Right lobe of liver (tissue), 6 donors: ENCODE data around the gene CACNA2D2. TPM values are rescaled to one million over a fixed set of nuclear protein-coding genes. Genes with fewer than 3 reads are reported as not detected.

ENCODE experiments used
- ATAC-seq, 4 donors: fragments of 200-7000 bp; cut with Tn5 transposase; one replicate each; pipeline ENCODE4 v1.9.1; 2020; ENCODE audit warnings: mild to moderate bottlenecking in 4 of 4, moderate library complexity in 4 of 4
- DNase-seq, 3 donors: peaks; one replicate each; pipeline ENCODE4 v3.0.0-alpha.2; 2020
- H3K27ac ChIP-seq, 3 donors: fragments of 200-600 bp; one replicate each; pipeline ENCODE4 v1.8.0; 2022
- H3K27me3 ChIP-seq, 2 donors: fragments of 200-600 bp; one replicate each; pipeline ENCODE4 v1.8.0; 2022
- H3K36me3 ChIP-seq, 4 donors: fragments of 200-600 bp; sonication (generic) in 1 of 4; one replicate each; pipeline versions ENCODE4 v1.5.1 to v1.8.0; 2017 to 2022; ENCODE audit warnings: control low read depth in 1 of 4
- H3K4me1 ChIP-seq, 4 donors: fragments of 200-600 bp; sonication (generic) in 1 of 4; one replicate each; pipeline versions ENCODE4 v1.5.1 to v1.8.0; 2017 to 2022; ENCODE audit warnings: control low read depth in 1 of 4
- H3K4me3 ChIP-seq, 3 donors: fragments of 200-600 bp; one replicate each; pipeline ENCODE4 v1.8.0; 2022
- H3K9me3 ChIP-seq, 4 donors: fragments of 200-600 bp; sonication (generic) in 1 of 4; one replicate each; pipeline versions ENCODE4 v1.5.1 to v1.8.0; 2017 to 2022; ENCODE audit warnings: control low read depth in 1 of 4
- POLR2A ChIP-seq: fragments of 450-650 bp; IDR thresholded peaks from one replicate; pipeline ENCODE4 v1.6.1; 2017; ENCODE audit warnings: antibody characterized with exemption, mild to moderate bottlenecking
- WGBS: methylation state at CpG from one replicate; pipeline ENCODE4 v1.1.6; 2018; ENCODE audit warnings: low coverage, low lambda C conversion rate; ENCODE audit not compliant: insufficient coverage; ENCODE audit errors: missing lambda C conversion rate; 5-methylcytosine and 5-hydroxymethylcytosine counted together
- intact Hi-C, 2 donors: fragments of 100-400 bp; cut with DNase I; formaldehyde crosslinking; loops; one replicate each; pipeline versions ENCODE4 v1.11.2 to v1.14.1; 2022
- total RNA-seq, 6 experiments: library from RNA; depleted of rRNA in 2 of 6; stranded (reverse); fragments of >200 nt in 2 of 6; fragmentation: NEBNext Ultra II Directional in 3 of 6; extraction: Animal tissue kit (Norgen Biotek cat#: 25700) in 3 of 6; gene quantifications; one replicate each; pipeline versions ENCODE4 v1.1.0 to v1.2.4, GENCODE V29; 2016 to 2023
- TF ChIP-seq, protein P1 (sequence below), 4 donors: fragments of 200-600 bp in 3 of 4; fragments of 450-650 bp in 1 of 4; IDR thresholded peaks; one replicate each; pipeline versions ENCODE4 v1.5.1 to v1.8.0; 2016 to 2022; ENCODE audit warnings: antibody characterized with exemption in 4 of 4, mild to moderate bottlenecking in 2 of 4
- donor health status: DM: no; HTN: yes; CAD: no.
- donor health status: DM: no; HTN: no; CAD: no.
- donor health status: DM: no; HTN: no; CAD: no.
- donor health status: DM: no; HTN: yes; CAD: no.
- donor health status: DM: no; HTN: yes; CAD: no.

The CACNA2D2 gene
- total RNA-seq, 6 experiments from 2014 or later = 0.06 to 0.39 (median 0.26) TPM; not detected in 1

DNA sequence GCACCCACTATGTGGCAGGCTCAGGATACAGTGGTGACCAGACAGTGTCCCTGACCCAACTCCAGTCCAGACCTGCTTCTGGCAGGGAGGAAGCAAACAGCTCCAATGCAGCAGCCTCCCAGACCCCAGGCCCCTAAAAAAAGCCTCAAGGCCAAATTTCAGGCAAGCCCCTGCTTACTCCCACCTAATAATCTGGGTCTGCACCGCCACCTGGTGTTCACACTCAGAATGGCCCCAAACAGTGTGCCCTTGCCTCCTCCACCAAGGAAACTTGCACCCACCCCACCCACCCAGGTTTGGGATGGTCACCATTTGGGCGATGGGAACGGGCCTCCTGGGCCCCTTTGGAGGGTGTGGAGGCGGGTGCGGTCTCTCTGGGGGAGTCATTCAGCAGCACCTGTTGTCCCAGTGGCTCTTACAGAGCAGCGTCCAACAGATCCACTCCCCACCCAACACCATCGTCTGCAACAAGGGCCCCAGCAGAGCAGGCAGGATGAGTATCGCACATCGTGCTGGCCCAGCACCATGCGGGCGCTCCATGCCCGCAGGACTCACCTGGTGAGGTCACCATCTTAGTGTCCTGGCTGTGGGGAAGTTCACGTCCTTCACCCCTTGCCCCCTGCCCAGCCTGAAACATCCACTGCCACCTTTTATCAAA is 46.8 kb upstream of the CACNA2D2 start:
- DNase-seq = no peak
- peak; percentile 32 to 68 (median 60) for ATAC-seq
- Histone ChIP-seq H3K27me3 (no peaks in the 10 kb centered on the region), H3K9me3 (no peaks in the 10 kb centered on the region), H3K4me1 (no peaks in the 10 kb centered on the region), H3K36me3 (no peaks in the 10 kb centered on the region), H3K27ac (no peak overlapping the region), H3K4me3 (no peak overlapping the region)
- TF ChIP-seq, protein P1, sequence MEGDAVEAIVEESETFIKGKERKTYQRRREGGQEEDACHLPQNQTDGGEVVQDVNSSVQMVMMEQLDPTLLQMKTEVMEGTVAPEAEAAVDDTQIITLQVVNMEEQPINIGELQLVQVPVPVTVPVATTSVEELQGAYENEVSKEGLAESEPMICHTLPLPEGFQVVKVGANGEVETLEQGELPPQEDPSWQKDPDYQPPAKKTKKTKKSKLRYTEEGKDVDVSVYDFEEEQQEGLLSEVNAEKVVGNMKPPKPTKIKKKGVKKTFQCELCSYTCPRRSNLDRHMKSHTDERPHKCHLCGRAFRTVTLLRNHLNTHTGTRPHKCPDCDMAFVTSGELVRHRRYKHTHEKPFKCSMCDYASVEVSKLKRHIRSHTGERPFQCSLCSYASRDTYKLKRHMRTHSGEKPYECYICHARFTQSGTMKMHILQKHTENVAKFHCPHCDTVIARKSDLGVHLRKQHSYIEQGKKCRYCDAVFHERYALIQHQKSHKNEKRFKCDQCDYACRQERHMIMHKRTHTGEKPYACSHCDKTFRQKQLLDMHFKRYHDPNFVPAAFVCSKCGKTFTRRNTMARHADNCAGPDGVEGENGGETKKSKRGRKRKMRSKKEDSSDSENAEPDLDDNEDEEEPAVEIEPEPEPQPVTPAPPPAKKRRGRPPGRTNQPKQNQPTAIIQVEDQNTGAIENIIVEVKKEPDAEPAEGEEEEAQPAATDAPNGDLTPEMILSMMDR (IDR thresholded peaks at IDR 0.05) = peak; percentile 54 to 80 (median 70)
- TF ChIP-seq POLR2A = no peak
- WGBS = 0% methylated on average over 1 of the region's 13 CpGs
- intact Hi-C loops = loop anchor here in 1 of 2 donors (10.0 kb wide), 1 partner anchor 205 kb away; the partner anchor contains the start of genes RASSF1 and ZMYND10

DNA sequence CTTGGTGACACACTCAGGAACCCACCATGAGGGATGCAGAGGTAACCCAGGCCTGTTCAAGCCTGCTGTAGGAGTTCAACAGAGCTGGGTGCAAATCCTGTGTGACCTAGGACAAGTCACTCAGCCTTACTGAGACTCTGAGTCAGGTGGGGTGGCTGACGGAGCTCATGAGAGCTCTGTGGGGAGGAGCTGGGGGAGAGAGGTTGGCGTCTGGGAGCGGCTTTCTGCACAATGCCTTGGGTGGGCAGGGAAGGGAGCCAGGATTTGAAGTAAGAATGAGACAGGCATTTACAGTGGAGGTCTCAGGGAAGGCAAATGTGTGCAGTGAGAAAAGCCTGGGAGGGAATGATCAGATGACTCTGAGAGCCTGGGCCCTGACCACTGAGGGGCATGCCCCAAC is 45.8 kb upstream of the CACNA2D2 start:
- intact Hi-C loops = loop anchor here in 1 of 2 donors (5.0 to 10.0 kb wide), 2 partner anchors 112 to 204 kb away; partner anchors contain the start of genes RASSF1 and ZMYND10
- TF ChIP-seq POLR2A = no peak
- TF ChIP-seq, protein P1 (IDR thresholded peaks at IDR 0.05) = no peak
- WGBS = 100% methylated on average over 1 of the region's 3 CpGs
- H3K27me3 ChIP-seq = no peaks in the 10 kb centered on the region
- no peaks in the 10 kb centered on the region for H3K36me3 ChIP-seq
- DNase-seq (no peak), ATAC-seq (no peak)
- H3K4me3 ChIP-seq = no peak overlapping the region
- no peak overlapping the region for H3K27ac ChIP-seq
- H3K4me1 ChIP-seq = no peaks in the 10 kb centered on the region
- H3K9me3 ChIP-seq = no peaks in the 10 kb centered on the region

DNA sequence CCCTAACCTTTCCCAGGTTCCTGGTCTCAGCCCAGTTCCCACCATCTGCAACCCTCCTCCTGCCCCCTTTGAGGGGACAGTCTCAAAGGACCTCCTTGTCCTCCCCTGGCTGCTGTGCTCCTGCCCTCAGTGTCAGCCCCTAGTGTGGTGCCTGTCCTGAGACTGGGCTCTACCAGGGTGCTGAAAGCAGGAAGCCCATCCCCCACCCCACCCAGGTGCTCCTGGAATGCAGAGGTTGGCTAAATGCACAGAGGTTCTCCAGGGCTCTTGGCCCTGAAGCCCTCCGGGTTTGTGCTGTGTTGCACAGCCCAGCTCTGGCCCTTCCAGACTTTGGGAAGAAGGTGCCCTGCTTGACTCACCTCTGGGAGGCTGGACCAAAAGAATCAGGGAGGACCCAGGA is 42.3 kb upstream of the CACNA2D2 start:
- no peak for ATAC-seq
- Histone ChIP-seq H3K4me1 (no peaks in the 10 kb centered on the region), H3K4me3 (no peak overlapping the region), H3K36me3 (no peaks in the 10 kb centered on the region), H3K27ac (no peak overlapping the region), H3K9me3 (no peaks in the 10 kb centered on the region), H3K27me3 (no peaks in the 10 kb centered on the region)
- intact Hi-C loops = loop anchor here in 1 of 2 donors (5.0 to 10.0 kb wide), 2 partner anchors 108 to 201 kb away; partner anchors contain the start of genes RASSF1 and ZMYND10
- 11% methylated on average over 1 of the region's 1 CpG for WGBS
- DNase-seq = no peak
- TF ChIP-seq POLR2A = no peak
- TF ChIP-seq, protein P1 (IDR thresholded peaks at IDR 0.05) = no peak

DNA sequence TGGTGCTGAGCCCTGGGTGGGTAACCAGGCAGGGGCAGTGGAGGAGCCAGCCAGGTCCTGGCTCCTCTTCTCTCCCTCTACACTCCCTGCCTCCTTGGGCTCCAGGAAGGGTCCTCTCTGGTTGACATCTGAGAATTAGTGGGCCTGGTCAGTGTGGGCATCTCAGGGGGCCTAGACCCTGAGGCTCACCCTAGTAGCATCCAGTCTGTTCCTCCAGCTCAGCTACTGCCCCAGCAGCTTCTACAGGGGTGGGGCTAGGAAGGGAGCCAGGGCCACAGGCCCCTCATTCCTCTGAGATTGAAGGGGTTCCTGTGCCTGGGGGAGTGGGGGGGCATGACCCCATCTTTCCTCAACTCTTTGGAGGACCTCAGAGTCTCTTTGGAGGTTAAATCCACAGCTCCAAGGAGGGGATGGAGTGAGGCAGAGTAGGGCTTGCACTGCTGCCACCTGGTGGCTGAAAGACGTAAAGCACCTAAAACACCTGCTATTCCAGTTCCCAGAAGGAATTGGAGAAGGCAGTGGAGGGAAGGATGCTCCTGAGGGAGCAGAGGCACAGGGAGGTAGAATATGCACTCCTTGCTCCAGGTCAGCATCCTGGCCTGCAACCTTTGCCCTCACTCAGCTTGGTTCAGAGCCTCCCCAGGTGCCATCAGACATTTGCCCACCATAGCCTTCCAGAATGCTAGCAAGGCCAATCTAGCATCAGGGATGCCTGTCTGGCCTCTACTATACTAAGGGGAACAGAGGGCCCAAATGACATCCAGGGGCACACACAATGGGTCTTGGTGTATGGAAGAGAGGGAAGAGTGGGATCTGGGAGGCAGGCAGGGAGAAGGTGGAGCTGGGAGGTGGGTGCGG is 39.0 kb upstream of the CACNA2D2 start:
- no peak overlapping the region for H3K4me3 ChIP-seq
- no peaks in the 10 kb centered on the region for H3K4me1 ChIP-seq
- TF ChIP-seq POLR2A = no peak
- TF ChIP-seq, protein P1 (IDR thresholded peaks at IDR 0.05) = peak; percentile 83 to 91 (median 88)
- H3K36me3 ChIP-seq = no peaks in the 10 kb centered on the region
- ATAC-seq = peak; percentile 77 to 94 (median 86)
- no peaks in the 10 kb centered on the region for H3K9me3 ChIP-seq
- peak in 2 of 3 donors; percentile 52 to 68 for DNase-seq
- H3K27ac ChIP-seq = no peak overlapping the region
- WGBS = 0% methylated on average over 1 of the region's 2 CpGs
- H3K27me3 ChIP-seq = no peaks in the 10 kb centered on the region
- intact Hi-C loops = loop anchor here in 1 of 2 donors (10.0 kb wide), 1 partner anchor 198 kb away; the partner anchor contains the start of genes RASSF1 and ZMYND10
